Keratinocyte (primary cell): ENCODE results near the gene SUPT16H. TPM values are rescaled to one million over a fixed set of nuclear protein-coding genes. Genes with fewer than 3 reads are reported as not detected.

ENCODE experiments used
- DNase-seq: peaks from one replicate; pipeline ENCODE4 v3.0.0-alpha.2; 2011; ENCODE audit warnings: low read depth, missing footprints, low spot score
- FAIRE-seq: peaks from 2 replicates; lab custom pipeline; 2011; peaks lifted over from hg19 to GRCh38; lab: Jason Lieb, UNC
- H2AFZ ChIP-seq: 2 replicates; pipeline ENCODE4 v1.6.0; 2012; ENCODE audit warnings: low read length, control low read depth, inconsistent platforms; ENCODE audit not compliant: control insufficient read depth
- H3K27ac ChIP-seq: 2 replicates; pipeline ENCODE4 v1.5.1; 2011; ENCODE audit warnings: low read length; ENCODE audit not compliant: control insufficient read depth, insufficient read depth
- H3K27me3 ChIP-seq: 3 replicates; pipeline ENCODE4 v1.6.0; 2011; ENCODE audit warnings: low read length; ENCODE audit not compliant: control insufficient read depth, insufficient read depth; ENCODE audit errors: extremely low read depth
- H3K36me3 ChIP-seq, 2 experiments: 2 replicates in 1 of 2; 3 replicates in 1 of 2; pipeline ENCODE4 v1.5.1; 2011; ENCODE audit warnings: low read length in 2 of 2, mild to moderate bottlenecking in 1 of 2; ENCODE audit not compliant: control insufficient read depth in 2 of 2, insufficient read depth in 2 of 2; ENCODE audit errors: extremely low read depth in 1 of 2
- H3K4me1 ChIP-seq: 3 replicates; pipeline ENCODE4 v1.5.1; 2011; ENCODE audit warnings: low read length; ENCODE audit not compliant: control insufficient read depth, insufficient read depth; ENCODE audit errors: extremely low read depth
- H3K4me2 ChIP-seq: 3 replicates; pipeline ENCODE4 v1.6.0; 2011; ENCODE audit warnings: low read depth, low read length; ENCODE audit not compliant: control insufficient read depth, insufficient read depth; ENCODE audit errors: extremely low read depth
- H3K4me3 ChIP-seq, 3 experiments: fragments of 200-600 bp in 1 of 3; sonication (generic) in 1 of 3; 2 replicates in 2 of 3; 3 replicates in 1 of 3; pipeline ENCODE4 v1.5.1; 2011 to 2016; ENCODE audit warnings: low read length in 3 of 3, mild to moderate bottlenecking in 3 of 3, control low read depth in 2 of 3, inconsistent platforms in 1 of 3, low read depth in 1 of 3, mixed read lengths in 1 of 3, mixed run types in 1 of 3, moderate library complexity in 1 of 3; ENCODE audit not compliant: control insufficient read depth in 2 of 3, insufficient read depth in 2 of 3; ENCODE audit errors: extremely low read depth in 1 of 3
- H3K79me2 ChIP-seq: 2 replicates; pipeline ENCODE4 v1.6.0; 2012; ENCODE audit warnings: low read length; ENCODE audit not compliant: control insufficient read depth, insufficient read depth
- H3K9ac ChIP-seq: 3 replicates; pipeline ENCODE4 v1.6.0; 2011; ENCODE audit warnings: low read length; ENCODE audit not compliant: control insufficient read depth, insufficient read depth; ENCODE audit errors: extremely low read depth
- H3K9me1 ChIP-seq: 3 replicates; pipeline ENCODE4 v1.6.0; 2011; ENCODE audit warnings: low read length; ENCODE audit not compliant: control insufficient read depth, insufficient read depth; ENCODE audit errors: extremely low read depth
- H3K9me3 ChIP-seq: 2 replicates; pipeline ENCODE4 v1.5.1; 2012; ENCODE audit warnings: low read depth, low read length; ENCODE audit not compliant: control insufficient read depth
- H4K20me1 ChIP-seq: 3 replicates; pipeline ENCODE4 v1.6.0; 2011; ENCODE audit warnings: low read length; ENCODE audit not compliant: control insufficient read depth, insufficient read depth; ENCODE audit errors: extremely low read depth
- CTCF ChIP-seq, 3 experiments: IDR thresholded peaks in 1 of 3; conservative IDR thresholded peaks in 1 of 3; optimal IDR thresholded peaks in 1 of 3; 2 replicates in 2 of 3; 3 replicates in 1 of 3; pipeline versions ENCODE3 to v1.5.1; 2011; ENCODE audit warnings: low read length in 3 of 3, mild to moderate bottlenecking in 3 of 3, moderate library complexity in 2 of 3, control low read depth in 1 of 3, inconsistent platforms in 1 of 3; ENCODE audit not compliant: insufficient read depth in 2 of 3; ENCODE audit errors: extremely low read depth in 1 of 3
- EZH2 ChIP-seq: IDR thresholded peaks from one replicate; pipeline ENCODE4 v1.6.1; 2012; ENCODE audit warnings: inconsistent platforms, mild to moderate bottlenecking, low read length, moderate library complexity
- dilution Hi-C: fragments of 300-500 bp; cut with MboI; formaldehyde crosslinking; loops from one replicate; pipeline ENCODE4 v1.7.0; 2020; ENCODE audit warnings: low sequenced_read_pairs; ENCODE audit not compliant: extremely low pct_ligation_motif_present
- polyA plus RNA-seq, 5 experiments: library from polyadenylated mRNA; depleted of rRNA in 3 of 5; stranded (reverse) in 3 of 5; stranded (forward) in 1 of 5; unstranded in 1 of 5; fragments of >200 nt; gene quantifications; 1 replicate in 1 of 5; 2 replicates in 3 of 5; 3 replicates in 1 of 5; pipeline versions ENCODE4 v1.2.1 to v1.2.3, GENCODE V29; 2011 to 2012; ENCODE audit warnings: missing spikeins in 2 of 5, low read depth in 1 of 5, low replicate concordance in 1 of 5

Gene SUPT16H
- polyA plus RNA-seq, 1 donor (not counting 4 experiments of a cell fraction or from before 2014, with no cell fraction given): 79.4 TPM

- Histone ChIP-seq H3K79me2 (no peaks in the 10 kb centered on the region), H3K36me3 (no peaks in the 10 kb centered on the region), H3K4me3 (no peak overlapping the region), H3K4me2 (no peak overlapping the region), H3K9ac (no peak overlapping the region), H3K9me3 (no peaks in the 10 kb centered on the region), H4K20me1 (no peaks in the 10 kb centered on the region), H3K27ac (no peak overlapping the region), H2AFZ (no peak overlapping the region), H3K9me1 (no peaks in the 10 kb centered on the region), H3K4me1 (peaks cover under 1% of the 10 kb centered on the region), H3K27me3 (no peaks in the 10 kb centered on the region)
- dilution Hi-C loops: no loop called here
- TF ChIP-seq EZH2: no peak
- TF ChIP-seq CTCF (optimal IDR thresholded peaks at IDR 0.05 in 1 of 3, IDR thresholded peaks at IDR 0.05 in 1 of 3, conservative IDR thresholded peaks at IDR 0.05 in 1 of 3; ENCODE audit: extremely low read depth in 1 of 3, insufficient read depth in 2 of 3, low read length in 3 of 3): no peak
- no peak for FAIRE-seq
- DNase-seq: no peak
Measured at GRCh38 chr14:21313512-21313911, 70.3 kb downstream of the SUPT16H start.

GRCh38 chr14:21311614-21312013 is 72.2 kb downstream of the SUPT16H start:
- no peak overlapping the region for H3K9ac ChIP-seq
- no peaks in the 10 kb centered on the region for H3K9me3 ChIP-seq
- no peaks in the 10 kb centered on the region for H3K36me3 ChIP-seq
- H2AFZ ChIP-seq: no peak overlapping the region
- H3K79me2 ChIP-seq: no peaks in the 10 kb centered on the region
- no peak overlapping the region for H3K4me3 ChIP-seq
- no peak overlapping the region for H3K4me2 ChIP-seq
- dilution Hi-C loops: no loop called here
- H3K27me3 ChIP-seq: no peaks in the 10 kb centered on the region
- H4K20me1 ChIP-seq: no peaks in the 10 kb centered on the region
- FAIRE-seq: no peak
- no peak overlapping the region for H3K27ac ChIP-seq
- no peaks in the 10 kb centered on the region for H3K9me1 ChIP-seq
- TF ChIP-seq EZH2: no peak
- no peak for TF ChIP-seq CTCF (optimal IDR thresholded peaks at IDR 0.05 in 1 of 3, IDR thresholded peaks at IDR 0.05 in 1 of 3, conservative IDR thresholded peaks at IDR 0.05 in 1 of 3; ENCODE audit: extremely low read depth in 1 of 3, insufficient read depth in 2 of 3, low read length in 3 of 3)
- DNase-seq: no peak
- peaks cover 8% of the 10 kb centered on the region for H3K4me1 ChIP-seq
